ENCODE measurements around the gene RBFOX1.

RBFOX1 gene

GRCh38 chr16:7399296-7399695 is 66.7 kb downstream of the RBFOX1 start:
- no peak for DNase-seq (ENCODE audit: low read depth in 2 of 2)
- no peak overlapping the region for H3K4me3 ChIP-seq (replicated peaks in 1 of 2; ENCODE audit: low read depth in 2 of 2, low read length in 2 of 2)
- no peak for TF ChIP-seq CTCF (IDR thresholded peaks at IDR 0.05; ENCODE audit: low read depth, low read length)

GRCh38 chr16:7400117-7400890 is 67.7 kb downstream of the RBFOX1 start:
- H3K4me3 ChIP-seq (replicated peaks in 1 of 2; ENCODE audit: low read depth in 2 of 2, low read length in 2 of 2), result no peak overlapping the region
- TF ChIP-seq CTCF (IDR thresholded peaks at IDR 0.05; ENCODE audit: low read depth, low read length), result no peak
- no peak for DNase-seq (ENCODE audit: low read depth in 2 of 2)

- no peak for TF ChIP-seq CTCF (IDR thresholded peaks at IDR 0.05; ENCODE audit: low read depth, low read length)
- DNase-seq (ENCODE audit: low read depth in 2 of 2), result no peak
- no peak overlapping the region for H3K4me3 ChIP-seq (replicated peaks in 1 of 2; ENCODE audit: low read depth in 2 of 2, low read length in 2 of 2)
Measured at GRCh38 chr16:7404217-7404616, 71.6 kb downstream of the RBFOX1 start.

GRCh38 chr16:7405166-7405565 is 72.5 kb downstream of the RBFOX1 start:
- DNase-seq (ENCODE audit: low read depth in 2 of 2), result no peak
- no peak for TF ChIP-seq CTCF (IDR thresholded peaks at IDR 0.05; ENCODE audit: low read depth, low read length)
- no peak overlapping the region for H3K4me3 ChIP-seq (replicated peaks in 1 of 2; ENCODE audit: low read depth in 2 of 2, low read length in 2 of 2)

GRCh38 chr16:7408700-7409365 is 76.2 kb downstream of the RBFOX1 start:
- no peak overlapping the region for H3K4me3 ChIP-seq (replicated peaks in 1 of 2; ENCODE audit: low read depth in 2 of 2, low read length in 2 of 2)
- TF ChIP-seq CTCF (IDR thresholded peaks at IDR 0.05; ENCODE audit: low read depth, low read length), result no peak
- DNase-seq (ENCODE audit: low read depth in 2 of 2), result no peak

- no peak for TF ChIP-seq CTCF (IDR thresholded peaks at IDR 0.05; ENCODE audit: low read depth, low read length)
- no peak for DNase-seq (ENCODE audit: low read depth in 2 of 2)
- no peak overlapping the region for H3K4me3 ChIP-seq (replicated peaks in 1 of 2; ENCODE audit: low read depth in 2 of 2, low read length in 2 of 2)
Measured at GRCh38 chr16:7419441-7419840, 86.8 kb downstream of the RBFOX1 start.
